HG03097 (cell line): Measurements from ENCODE around the gene ZNF687.

Experiments
- ATAC-seq: cut with Tn5 transposase; IDR thresholded peaks from one replicate; pipeline ENCODE4 v1.9.1; 2021; ENCODE audit not compliant: unreplicated experiment, low FRiP score

The ZNF687 gene

GRCh38 chr1:151281225-151281968, 702 bp upstream of the ZNF687 start:
- peak; percentile 34 for ATAC-seq

GRCh38 chr1:151282883-151283725, 1.0 kb downstream of the ZNF687 start:
- ATAC-seq = no peak

- no peak for ATAC-seq
These were observed 2.0 kb downstream of the ZNF687 start for GRCh38 chr1:151284013-151284577.

GRCh38 chr1:151286619-151287340, 4.7 kb downstream of the ZNF687 start:
- ATAC-seq = no peak

GRCh38 chr1:151287341-151287699, 5.2 kb downstream of the ZNF687 start:
- no peak for ATAC-seq

GRCh38 chr1:151287767-151288500, 5.8 kb downstream of the ZNF687 start:
- no peak for ATAC-seq

GRCh38 chr1:151288502-151288901, 6.4 kb downstream of the ZNF687 start:
- ATAC-seq = no peak

GRCh38 chr1:151289080-151289935, 7.2 kb downstream of the ZNF687 start:
- no peak for ATAC-seq

GRCh38 chr1:151289991-151290708, 8.1 kb downstream of the ZNF687 start:
- no peak for ATAC-seq

- ATAC-seq = no peak
These were observed 8.7 kb downstream of the ZNF687 start for GRCh38 chr1:151290709-151291303.

GRCh38 chr1:151292207-151293030, 10.3 kb downstream of the ZNF687 start:
- ATAC-seq = no peak

- ATAC-seq = no peak
These were observed 11.0 kb downstream of the ZNF687 start for GRCh38 chr1:151293093-151293492.

GRCh38 chr1:151294742-151295462, 12.8 kb downstream of the ZNF687 start:
- ATAC-seq = no peak

GRCh38 chr1:151309811-151310323, 27.8 kb downstream of the ZNF687 start:
- ATAC-seq = no peak

- ATAC-seq = no peak
These were observed 28.9 kb downstream of the ZNF687 start for GRCh38 chr1:151311011-151311410.

- ATAC-seq = no peak
These were observed 29.7 kb downstream of the ZNF687 start for GRCh38 chr1:151311589-151312331.
